MCF 10A (cell line): ENCODE data around the gene ITGAD. TPM values are rescaled to one million over a fixed set of nuclear protein-coding genes. Genes with fewer than 3 reads are reported as not detected.

Experiments
- BruUV-seq: library from RNA; stranded (reverse); fragments of 400-500 nt; replicated peaks from 2 replicates; lab custom pipeline; 2021; lab: Mats Ljungman, UMichigan
- CTCF ChIA-PET: fragments of 300-600 bp; sonication (Branson Sonifier 250); formaldehyde crosslinking; extraction: SDS; loops from one replicate; lab custom pipeline; 2021; ENCODE audit warnings: antibody characterized with exemption, inconsistent platforms; lab: Yijun Ruan, JAX
- POLR2A ChIA-PET: fragments of 300-600, 350-650 bp; sonication (Branson Sonifier 250); formaldehyde crosslinking; extraction: SDS; loops from one replicate; lab custom pipeline; 2020; ENCODE audit warnings: antibody characterized with exemption, inconsistent platforms; lab: Yijun Ruan, JAX
- DNase-seq: peaks from one replicate; pipeline ENCODE4 v3.0.0-alpha.2; 2018; ENCODE audit not compliant: unreplicated experiment
- H3K27ac Mint-ChIP-seq: one replicate; pipeline ENCODE4 v1.8.0; 2022; ENCODE audit warnings: mild to moderate bottlenecking, low read depth, mixed read lengths; ENCODE audit not compliant: unreplicated experiment
- H3K27me3 Mint-ChIP-seq: one replicate; pipeline ENCODE4 v1.8.0; 2022; ENCODE audit warnings: mixed read lengths; ENCODE audit not compliant: insufficient read depth, unreplicated experiment
- H3K36me3 Mint-ChIP-seq: one replicate; pipeline ENCODE4 v1.8.0; 2022; ENCODE audit warnings: mild to moderate bottlenecking, moderate library complexity, mixed read lengths; ENCODE audit not compliant: insufficient read depth, unreplicated experiment
- H3K4me1 Mint-ChIP-seq: one replicate; pipeline ENCODE4 v1.8.0; 2022; ENCODE audit warnings: mixed read lengths; ENCODE audit not compliant: insufficient read depth, unreplicated experiment
- H3K4me3 Mint-ChIP-seq: one replicate; pipeline ENCODE4 v1.8.0; 2022; ENCODE audit warnings: mild to moderate bottlenecking, moderate library complexity, mixed read lengths; ENCODE audit not compliant: unreplicated experiment
- H3K9me3 Mint-ChIP-seq: one replicate; pipeline ENCODE4 v1.8.0; 2022; ENCODE audit warnings: mixed read lengths; ENCODE audit not compliant: unreplicated experiment
- intact Hi-C: fragments of 100-400 bp; cut with micrococcal nuclease; formaldehyde crosslinking; loops from 2 replicates; pipeline ENCODE4 v1.14.1; 2022
- total RNA-seq: library from RNA; stranded (reverse); gene quantifications from 2 replicates; pipeline ENCODE4 v1.2.3, GENCODE V29; 2022
- TF ChIP-seq, protein P1 (sequence below): fragments of 200-600 bp; IDR thresholded peaks from one replicate; pipeline ENCODE4 v1.8.0; 2022; ENCODE audit warnings: antibody characterized with exemption, mild to moderate bottlenecking; ENCODE audit not compliant: unreplicated experiment

Gene ITGAD
- total RNA-seq, 1 experiment from 2014 or later = not detected

DNA sequence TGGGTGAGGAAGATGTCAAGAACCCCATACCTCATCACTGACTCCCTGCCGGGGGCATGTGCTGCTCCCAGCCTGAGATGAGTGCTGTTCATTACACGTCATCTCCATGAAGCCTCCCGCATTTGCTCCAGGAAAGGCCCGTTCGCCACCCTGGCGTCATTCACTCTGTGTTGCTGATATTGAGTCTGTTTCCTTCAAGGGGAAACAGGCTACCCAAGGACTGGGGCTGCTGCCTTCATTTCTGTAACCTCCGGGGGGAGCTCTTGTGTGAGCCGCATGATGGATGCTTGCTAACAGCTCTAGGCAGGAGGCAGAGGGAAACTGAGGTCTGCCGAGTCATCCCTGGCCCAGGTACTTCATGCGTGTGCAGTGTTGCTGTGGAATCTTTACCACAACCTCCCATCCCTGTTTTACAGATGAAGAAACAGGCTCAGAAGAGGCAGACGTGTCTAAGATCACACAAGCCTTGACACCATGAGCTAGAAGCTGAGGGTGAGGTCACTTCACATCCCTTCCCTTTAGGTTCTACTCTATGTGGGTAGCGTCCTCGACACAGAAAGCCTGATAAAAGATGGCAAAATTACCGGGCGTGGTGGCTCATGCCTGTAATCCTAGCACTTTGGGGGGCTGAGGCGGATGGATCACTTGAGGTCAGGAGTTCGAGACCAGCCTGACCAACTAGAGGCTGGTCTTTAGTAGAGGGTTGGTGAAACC, 62.6 kb downstream of the ITGAD start:
- TF ChIP-seq, protein P1, sequence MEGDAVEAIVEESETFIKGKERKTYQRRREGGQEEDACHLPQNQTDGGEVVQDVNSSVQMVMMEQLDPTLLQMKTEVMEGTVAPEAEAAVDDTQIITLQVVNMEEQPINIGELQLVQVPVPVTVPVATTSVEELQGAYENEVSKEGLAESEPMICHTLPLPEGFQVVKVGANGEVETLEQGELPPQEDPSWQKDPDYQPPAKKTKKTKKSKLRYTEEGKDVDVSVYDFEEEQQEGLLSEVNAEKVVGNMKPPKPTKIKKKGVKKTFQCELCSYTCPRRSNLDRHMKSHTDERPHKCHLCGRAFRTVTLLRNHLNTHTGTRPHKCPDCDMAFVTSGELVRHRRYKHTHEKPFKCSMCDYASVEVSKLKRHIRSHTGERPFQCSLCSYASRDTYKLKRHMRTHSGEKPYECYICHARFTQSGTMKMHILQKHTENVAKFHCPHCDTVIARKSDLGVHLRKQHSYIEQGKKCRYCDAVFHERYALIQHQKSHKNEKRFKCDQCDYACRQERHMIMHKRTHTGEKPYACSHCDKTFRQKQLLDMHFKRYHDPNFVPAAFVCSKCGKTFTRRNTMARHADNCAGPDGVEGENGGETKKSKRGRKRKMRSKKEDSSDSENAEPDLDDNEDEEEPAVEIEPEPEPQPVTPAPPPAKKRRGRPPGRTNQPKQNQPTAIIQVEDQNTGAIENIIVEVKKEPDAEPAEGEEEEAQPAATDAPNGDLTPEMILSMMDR = no peak
- intact Hi-C loops = loop anchor here (2.0 to 10.0 kb wide), 3 partner anchors 239 to 275 kb away; partner anchors contain the start of gene FUS
- H3K27ac Mint-ChIP-seq = peak overlapping the region; percentile 16
- ChIA-PET POLR2A (interaction anchor here (0.7 to 4.8 kb wide), 4 partner anchors 26 to 344 kb away, joined by 3 to 28 read pairs (median 16); partner anchors contain the start of genes KAT8 and RUSF1), CTCF (interaction anchor here (0.9 to 8.4 kb wide), 6 partner anchors 13 to 355 kb away, joined by 3 to 65 read pairs (median 4); partner anchors contain the start of gene ZNF843)
- H3K9me3 Mint-ChIP-seq = no peaks in the 10 kb centered on the region
- peaks cover 28% of the 10 kb centered on the region for H3K36me3 Mint-ChIP-seq
- no TSS peak for BruUV-seq
- DNase-seq = no peak
- peak overlapping the region; percentile 88 for H3K4me3 Mint-ChIP-seq
- no peaks in the 10 kb centered on the region for H3K27me3 Mint-ChIP-seq
- peaks cover 28% of the 10 kb centered on the region for H3K4me1 Mint-ChIP-seq

DNA sequence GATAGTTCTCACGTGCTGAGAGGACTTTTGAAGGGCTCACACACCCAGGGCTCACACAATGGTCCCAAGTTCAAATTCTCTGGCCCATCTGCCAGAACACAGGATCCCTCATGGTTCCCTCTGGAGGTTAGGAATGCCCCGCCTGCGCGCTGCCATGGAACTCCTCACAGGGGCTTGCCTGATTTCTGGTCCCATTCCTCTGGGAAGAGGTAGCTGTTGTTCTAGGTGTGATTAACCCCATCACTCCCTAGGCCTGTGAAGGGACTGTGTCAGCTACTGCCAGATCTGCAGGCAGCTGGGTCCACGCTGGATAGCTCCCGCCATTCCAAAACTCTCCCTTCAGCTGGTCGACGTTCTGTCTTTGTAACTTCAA, 63.8 kb downstream of the ITGAD start:
- Mint-ChIP-seq H3K4me1 (peaks cover 29% of the 10 kb centered on the region), H3K27me3 (no peaks in the 10 kb centered on the region), H3K4me3 (peak overlapping the region; percentile 88), H3K9me3 (no peaks in the 10 kb centered on the region), H3K27ac (no peak overlapping the region), H3K36me3 (peaks cover 31% of the 10 kb centered on the region)
- TF ChIP-seq, protein P1 = no peak
- no peak for DNase-seq
- ChIA-PET POLR2A (interaction anchor here (0.6 to 4.9 kb wide), 6 partner anchors 9 to 339 kb away, joined by 3 to 36 read pairs (median 12); partner anchors contain the start of genes FUS and KAT8), CTCF (interaction anchor here (0.6 to 8.4 kb wide), 5 partner anchors 14 to 412 kb away, joined by 3 to 65 read pairs (median 7); partner anchors contain the start of gene ZNF843)
- intact Hi-C loops = loop anchor here (5.0 to 10.0 kb wide), 2 partner anchors 238 to 255 kb away; a partner anchor contains a TSS
- BruUV-seq = no TSS peak

DNA sequence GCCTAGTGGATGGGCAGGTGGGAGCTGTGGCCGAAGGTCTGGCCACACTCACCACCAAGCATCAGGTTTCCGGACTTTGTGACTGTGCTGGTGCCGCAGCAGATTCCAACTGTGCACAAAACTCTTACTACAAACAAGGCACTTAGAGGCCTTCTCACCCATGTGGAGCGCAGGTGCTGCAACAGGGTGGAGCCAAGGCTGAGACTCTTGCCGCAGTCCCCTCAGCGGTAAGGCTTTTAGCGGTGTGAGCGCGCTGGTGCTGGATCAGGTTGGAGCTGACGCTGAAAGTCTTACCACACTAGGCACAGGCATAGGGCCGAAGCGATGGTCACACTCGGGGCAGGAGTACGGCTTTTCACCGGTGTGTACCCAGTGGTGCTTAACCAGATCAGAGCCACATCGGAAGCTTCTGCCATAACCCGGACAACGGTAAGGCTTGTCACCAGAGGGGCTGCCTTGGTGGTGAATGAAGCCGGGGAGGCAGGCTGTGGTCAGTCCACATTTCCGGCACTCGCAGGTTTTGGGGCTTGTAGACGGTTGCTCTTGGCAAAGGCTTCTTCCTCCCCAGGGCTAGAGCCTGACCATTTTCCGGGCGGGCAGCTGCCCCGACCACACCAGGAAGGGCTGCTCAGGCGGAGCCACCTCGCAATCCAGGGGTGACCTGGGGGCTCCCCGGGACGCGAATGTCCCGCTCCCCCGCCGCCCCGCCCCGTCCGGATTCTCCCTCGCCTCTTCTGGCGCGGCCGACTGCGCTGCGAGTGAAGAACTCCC, 65.1 kb downstream of the ITGAD start:
- Mint-ChIP-seq H3K4me3 (peak overlapping the region; percentile 88), H3K27me3 (no peaks in the 10 kb centered on the region), H3K36me3 (peaks cover 37% of the 10 kb centered on the region), H3K4me1 (peaks cover 20% of the 10 kb centered on the region), H3K27ac (peak overlapping the region; percentile 97), H3K9me3 (no peaks in the 10 kb centered on the region)
- POLR2A ChIA-PET = interaction anchor here (0.6 to 4.9 kb wide), 29 partner anchors 10 to 563 kb away, joined by 3 to 40 read pairs (median 5); partner anchors contain the start of genes FUS, KAT8, PRSS8 and RUSF1
- DNase-seq = peak; percentile 47
- BruUV-seq = no TSS peak
- TF ChIP-seq, protein P1 = no peak
- intact Hi-C loops = loop anchor here (2.0 to 10.0 kb wide), 3 partner anchors 237 to 411 kb away; a partner anchor contains a TSS
- CTCF ChIA-PET = interaction anchor here (0.5 to 8.4 kb wide), 16 partner anchors 16 to 801 kb away, joined by 3 to 65 read pairs (median 3); partner anchors contain the start of genes ZNF267 and ZNF843
